Measurements from ENCODE around the gene CMTM7.
"Not testable (repeated sequence)": the region's sequence is repeated elsewhere in the genome, so short reads cannot be mapped to it uniquely, and the experiment has no call there.

Gene CMTM7

GRCh38 chr3:32452009-32452408 lies 60.4 kb downstream of the CMTM7 start:
- Histone ChIP-seq H3K27me3 (ENCODE audit: control insufficient read depth, insufficient read depth, low read length) (no peaks in the 10 kb centered on the region), H3K4me3 (ENCODE audit: low read length) (no peak overlapping the region), H3K27ac (ENCODE audit: low read depth, low read length) (no peak overlapping the region), H3K4me1 (ENCODE audit: control insufficient read depth, insufficient read depth, low read length) (no peaks in the 10 kb centered on the region), H3K9ac (ENCODE audit: low read length) (no peak overlapping the region), H3K36me3 (ENCODE audit: control insufficient read depth, insufficient read depth, low read length) (no peaks in the 10 kb centered on the region)

DNA sequence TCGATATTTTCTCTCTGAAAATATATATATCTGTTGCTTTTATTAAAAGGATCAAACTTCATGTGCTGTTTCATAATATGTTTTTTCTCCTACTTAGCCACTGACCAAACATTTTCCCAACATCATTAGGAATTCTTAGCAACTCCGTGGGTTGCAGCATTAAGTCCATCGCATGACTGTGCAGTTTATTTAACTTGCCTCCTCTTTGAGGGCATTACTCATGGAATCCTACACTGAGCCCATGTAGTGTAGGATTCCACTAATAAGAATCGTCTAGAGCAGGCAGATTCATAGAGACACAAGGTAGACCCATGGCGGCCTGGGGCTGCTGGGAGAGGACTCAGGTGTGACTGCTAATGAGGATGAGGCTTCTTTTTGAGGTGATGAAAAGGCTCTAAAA lies 61.7 kb downstream of the CMTM7 start:
- no peaks in the 10 kb centered on the region for H3K27me3 ChIP-seq (ENCODE audit: control insufficient read depth, insufficient read depth, low read length)
- H3K27ac ChIP-seq (ENCODE audit: low read depth, low read length) = no peak overlapping the region
- H3K4me3 ChIP-seq (ENCODE audit: low read length) = no peak overlapping the region
- no peak overlapping the region for H3K9ac ChIP-seq (ENCODE audit: low read length)
- no peaks in the 10 kb centered on the region for H3K36me3 ChIP-seq (ENCODE audit: control insufficient read depth, insufficient read depth, low read length)
- no peaks in the 10 kb centered on the region for H3K4me1 ChIP-seq (ENCODE audit: control insufficient read depth, insufficient read depth, low read length)

GRCh38 chr3:32454111-32454510 lies 62.5 kb downstream of the CMTM7 start:
- Histone ChIP-seq H3K27ac (ENCODE audit: low read depth, low read length) (no peak overlapping the region), H3K36me3 (ENCODE audit: control insufficient read depth, insufficient read depth, low read length) (no peaks in the 10 kb centered on the region), H3K27me3 (ENCODE audit: control insufficient read depth, insufficient read depth, low read length) (no peaks in the 10 kb centered on the region)

GRCh38 chr3:32454731-32455608 lies 63.3 kb downstream of the CMTM7 start:
- no peaks in the 10 kb centered on the region for H3K27me3 ChIP-seq (ENCODE audit: control insufficient read depth, insufficient read depth, low read length)
- H3K27ac ChIP-seq (ENCODE audit: low read depth, low read length) = no peak overlapping the region

More at GRCh38 chr3:32454111-32454510, 62.5 kb downstream of the CMTM7 start:
- Histone ChIP-seq H3K4me3 (ENCODE audit: low read length) (no peak overlapping the region), H3K9ac (ENCODE audit: low read length) (no peak overlapping the region), H3K4me1 (ENCODE audit: control insufficient read depth, insufficient read depth, low read length) (no peaks in the 10 kb centered on the region)

GRCh38 chr3:32455609-32456428 lies 64.2 kb downstream of the CMTM7 start:
- H3K36me3 ChIP-seq (ENCODE audit: control insufficient read depth, insufficient read depth, low read length) = no peaks in the 10 kb centered on the region
- no peak overlapping the region for H3K27ac ChIP-seq (ENCODE audit: low read depth, low read length)
- H3K4me3 ChIP-seq (ENCODE audit: low read length) = no peak overlapping the region
- no peaks in the 10 kb centered on the region for H3K27me3 ChIP-seq (ENCODE audit: control insufficient read depth, insufficient read depth, low read length)
- no peaks in the 10 kb centered on the region for H3K4me1 ChIP-seq (ENCODE audit: control insufficient read depth, insufficient read depth, low read length)
- H3K9ac ChIP-seq (ENCODE audit: low read length) = no peak overlapping the region

More at GRCh38 chr3:32454731-32455608, 63.3 kb downstream of the CMTM7 start:
- no peaks in the 10 kb centered on the region for H3K4me1 ChIP-seq (ENCODE audit: control insufficient read depth, insufficient read depth, low read length)
- H3K9ac ChIP-seq (ENCODE audit: low read length) = no peak overlapping the region
- no peak overlapping the region for H3K4me3 ChIP-seq (ENCODE audit: low read length)
- H3K36me3 ChIP-seq (ENCODE audit: control insufficient read depth, insufficient read depth, low read length) = no peaks in the 10 kb centered on the region

DNA sequence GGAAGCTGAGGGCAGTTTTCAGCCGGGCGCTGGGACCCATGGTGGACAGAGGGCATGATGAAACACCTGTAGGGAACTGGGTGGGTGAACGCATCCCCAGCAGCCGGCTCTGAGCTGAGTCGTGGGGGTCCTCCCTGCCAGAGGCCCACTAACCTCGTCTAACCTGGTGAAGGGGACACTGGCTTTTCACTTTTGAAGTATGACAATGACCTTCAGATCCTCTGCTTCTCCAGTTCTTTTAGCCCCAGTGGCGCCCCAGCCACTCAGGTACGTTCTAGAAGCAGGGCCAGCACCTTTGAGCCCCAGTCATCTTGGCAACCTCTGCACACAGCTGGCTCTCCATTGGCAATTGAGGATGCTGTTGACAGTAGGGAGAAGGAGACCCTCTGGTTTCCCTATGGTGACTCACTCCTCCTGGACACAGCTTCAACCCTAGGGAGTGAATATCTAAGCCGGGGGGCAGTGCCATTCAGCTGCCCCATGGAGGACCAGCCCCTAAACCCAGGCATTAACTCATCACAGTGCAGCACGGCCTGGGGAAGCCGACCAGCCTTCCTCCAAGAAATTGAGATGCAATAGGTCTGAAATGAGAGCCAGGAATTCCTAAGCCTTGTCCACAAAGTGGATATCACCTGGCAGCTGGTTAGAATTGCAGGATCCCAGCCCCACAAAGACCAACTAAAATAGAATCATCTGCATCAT lies 64.9 kb downstream of the CMTM7 start:
- no peak overlapping the region for H3K9ac ChIP-seq (ENCODE audit: low read length)
- H3K27me3 ChIP-seq (ENCODE audit: control insufficient read depth, insufficient read depth, low read length) = no peaks in the 10 kb centered on the region
- no peak overlapping the region for H3K27ac ChIP-seq (ENCODE audit: low read depth, low read length)

DNA sequence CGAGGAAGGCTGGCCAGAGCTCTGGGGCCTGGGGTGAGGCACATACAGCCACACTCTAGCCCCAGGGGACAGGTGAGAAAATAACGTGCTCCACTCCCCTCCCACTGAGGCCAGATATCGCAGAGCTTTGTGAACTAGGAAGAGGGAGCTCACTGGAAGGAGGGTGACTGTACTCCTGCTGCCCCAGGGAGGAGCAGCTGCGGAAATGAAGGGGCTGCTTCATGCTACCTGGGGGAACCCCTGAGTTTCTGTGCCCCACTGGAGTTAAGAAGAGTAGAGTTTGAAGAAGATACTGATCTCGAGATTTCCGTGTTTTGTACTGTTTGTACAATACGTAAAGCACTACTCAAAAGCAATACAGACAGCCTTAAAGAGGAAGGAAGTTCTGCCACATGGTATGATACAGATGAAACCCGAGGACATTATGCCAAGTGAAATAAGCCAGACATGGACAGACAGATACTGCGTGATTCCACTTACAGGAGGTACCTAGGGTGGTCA lies 66.4 kb downstream of the CMTM7 start:
- no peak overlapping the region for H3K27ac ChIP-seq (ENCODE audit: low read depth, low read length)
- no peak overlapping the region for H3K9ac ChIP-seq (ENCODE audit: low read length)
- H3K4me3 ChIP-seq (ENCODE audit: low read length) = no peak overlapping the region

More for the DNA sequence above, 64.9 kb downstream of the CMTM7 start:
- no peak overlapping the region for H3K4me3 ChIP-seq (ENCODE audit: low read length)
- no peaks in the 10 kb centered on the region for H3K36me3 ChIP-seq (ENCODE audit: control insufficient read depth, insufficient read depth, low read length)
- no peaks in the 10 kb centered on the region for H3K4me1 ChIP-seq (ENCODE audit: control insufficient read depth, insufficient read depth, low read length)

GRCh38 chr3:32459450-32459849 lies 67.8 kb downstream of the CMTM7 start:
- H3K4me3 ChIP-seq (ENCODE audit: low read length) = no peak overlapping the region
- H3K27me3 ChIP-seq (ENCODE audit: control insufficient read depth, insufficient read depth, low read length) = no peaks in the 10 kb centered on the region
- no peak overlapping the region for H3K27ac ChIP-seq (ENCODE audit: low read depth, low read length)
- H3K9ac ChIP-seq (ENCODE audit: low read length) = no peak overlapping the region
- H3K36me3 ChIP-seq (ENCODE audit: control insufficient read depth, insufficient read depth, low read length) = no peaks in the 10 kb centered on the region
- no peaks in the 10 kb centered on the region for H3K4me1 ChIP-seq (ENCODE audit: control insufficient read depth, insufficient read depth, low read length)

More for the DNA sequence above, 66.4 kb downstream of the CMTM7 start:
- H3K27me3 ChIP-seq (ENCODE audit: control insufficient read depth, insufficient read depth, low read length) = no peaks in the 10 kb centered on the region
- H3K36me3 ChIP-seq (ENCODE audit: control insufficient read depth, insufficient read depth, low read length) = no peaks in the 10 kb centered on the region
- no peaks in the 10 kb centered on the region for H3K4me1 ChIP-seq (ENCODE audit: control insufficient read depth, insufficient read depth, low read length)

GRCh38 chr3:32460031-32460749 lies 68.5 kb downstream of the CMTM7 start:
- no peak overlapping the region for H3K4me3 ChIP-seq (ENCODE audit: low read length)
- no peak overlapping the region for H3K9ac ChIP-seq (ENCODE audit: low read length)
- no peak overlapping the region for H3K27ac ChIP-seq (ENCODE audit: low read depth, low read length)
- H3K4me1 ChIP-seq (ENCODE audit: control insufficient read depth, insufficient read depth, low read length) = no peaks in the 10 kb centered on the region
- no peaks in the 10 kb centered on the region for H3K36me3 ChIP-seq (ENCODE audit: control insufficient read depth, insufficient read depth, low read length)
- no peaks in the 10 kb centered on the region for H3K27me3 ChIP-seq (ENCODE audit: control insufficient read depth, insufficient read depth, low read length)

GRCh38 chr3:32460817-32461496 lies 69.3 kb downstream of the CMTM7 start:
- H3K4me3 ChIP-seq (ENCODE audit: low read length); H3K27me3 ChIP-seq (ENCODE audit: control insufficient read depth, insufficient read depth, low read length); H3K27ac ChIP-seq (ENCODE audit: low read depth, low read length); H3K9ac ChIP-seq (ENCODE audit: low read length); H3K4me1 ChIP-seq (ENCODE audit: control insufficient read depth, insufficient read depth, low read length); H3K36me3 ChIP-seq (ENCODE audit: control insufficient read depth, insufficient read depth, low read length): not testable (repeated sequence)

DNA sequence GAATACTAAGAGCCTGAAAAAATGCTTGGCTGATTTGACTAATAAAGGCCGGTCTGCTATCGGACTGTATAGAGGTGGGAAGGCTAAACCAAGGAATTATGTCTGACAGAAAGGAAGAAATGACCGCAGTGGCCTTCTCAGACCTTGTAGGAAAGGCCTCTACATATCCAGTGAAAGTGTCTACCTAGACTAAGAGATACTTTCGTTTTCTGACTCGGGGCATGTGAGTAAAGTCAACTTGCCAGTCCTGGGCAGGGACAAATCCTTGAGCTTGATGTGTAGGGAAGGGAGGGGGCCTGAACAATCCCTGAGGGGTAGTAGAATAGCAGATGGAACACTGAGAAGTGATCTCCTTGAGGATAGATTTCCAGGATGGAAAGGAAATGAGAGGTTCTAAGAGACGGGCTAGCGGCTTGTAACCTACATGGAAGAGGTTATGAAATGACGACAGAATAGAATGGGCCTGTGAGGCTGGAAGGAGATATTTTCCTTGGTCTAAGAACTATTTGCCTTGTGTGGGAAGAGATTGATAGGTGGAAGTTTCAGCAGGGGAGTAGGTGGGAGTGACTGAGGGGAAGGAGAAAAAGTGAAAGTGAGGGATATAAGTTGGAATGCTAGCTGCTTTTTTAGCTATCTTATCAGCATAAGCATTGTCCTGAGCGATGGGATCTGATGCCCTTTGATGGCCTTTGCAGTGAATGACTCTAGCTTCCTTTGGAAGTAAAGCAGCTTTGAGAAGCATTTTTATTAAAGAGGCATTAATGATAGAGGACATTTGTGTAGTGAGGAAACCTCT lies 70.7 kb downstream of the CMTM7 start:
- H3K4me3 ChIP-seq (ENCODE audit: low read length); H3K4me1 ChIP-seq (ENCODE audit: control insufficient read depth, insufficient read depth, low read length); H3K27ac ChIP-seq (ENCODE audit: low read depth, low read length); H3K36me3 ChIP-seq (ENCODE audit: control insufficient read depth, insufficient read depth, low read length); H3K27me3 ChIP-seq (ENCODE audit: control insufficient read depth, insufficient read depth, low read length); H3K9ac ChIP-seq (ENCODE audit: low read length): not testable (repeated sequence)

All from rectal smooth muscle tissue (tissue), 1 donor.